WTC11 (cell line): ENCODE measurements around the gene NLN. TPM values are rescaled to one million over a fixed set of nuclear protein-coding genes. Genes with fewer than 3 reads are reported as not detected.

Experiments used
- ATAC-seq: fragments of 200-7000 bp; cut with Tn5 transposase; 2 replicates; pipeline ENCODE4 v1.10.0; 2021; ENCODE audit warnings: mild to moderate bottlenecking, moderate library complexity
- Bru-seq: library from RNA; stranded (reverse); fragments of 400-500 nt; gene quantifications from one replicate; lab custom pipeline; 2021; lab: Mats Ljungman, UMichigan
- CTCF ChIA-PET: fragments of 300-600 bp; sonication (Branson Sonifier 250); formaldehyde crosslinking; loops from one replicate; lab custom pipeline; 2021; ENCODE audit warnings: antibody characterized with exemption; lab: Charles Lee
- POLR2A ChIA-PET: fragments of 350-600 bp; sonication (Branson Sonifier 250); formaldehyde crosslinking; loops from one replicate; lab custom pipeline; 2021; ENCODE audit warnings: antibody characterized with exemption; lab: Charles Lee
- DNase-seq: peaks from one replicate; pipeline ENCODE4 v3.0.0; 2021; ENCODE audit warnings: low spot score
- H3K27ac Mint-ChIP-seq: 2 replicates; pipeline ENCODE4 v1.8.0; 2021; ENCODE audit warnings: mixed read lengths
- H3K27me3 Mint-ChIP-seq: 2 replicates; pipeline ENCODE4 v1.8.0; 2021; ENCODE audit warnings: low read depth, mild to moderate bottlenecking, moderate library complexity, mixed read lengths
- H3K36me3 Mint-ChIP-seq: 2 replicates; pipeline ENCODE4 v1.8.0; 2021; ENCODE audit warnings: mixed read lengths
- H3K4me1 Mint-ChIP-seq: 2 replicates; pipeline ENCODE4 v1.8.0; 2022; ENCODE audit warnings: mixed read lengths
- H3K4me3 Mint-ChIP-seq: 2 replicates; pipeline ENCODE4 v1.8.0; 2021; ENCODE audit warnings: mild to moderate bottlenecking, moderate library complexity, mixed read lengths
- H3K9me3 Mint-ChIP-seq: 2 replicates; pipeline ENCODE4 v1.8.0; 2021; ENCODE audit warnings: mixed read lengths
- CBFB ChIP-seq: sonication (generic); formaldehyde crosslinking; IDR thresholded peaks from 2 replicates; pipeline ENCODE4 v1.8.1; 2022; ENCODE audit warnings: mild to moderate bottlenecking, low read depth, missing genetic modification reagents
- ETV6 ChIP-seq: sonication (generic); formaldehyde crosslinking; IDR thresholded peaks from 2 replicates; pipeline ENCODE4 v1.8.1; 2022; ENCODE audit warnings: mild to moderate bottlenecking, missing genetic modification reagents
- GABPB1 ChIP-seq: sonication (generic); formaldehyde crosslinking; IDR thresholded peaks from 2 replicates; pipeline ENCODE4 v1.8.1; 2023; ENCODE audit warnings: mild to moderate bottlenecking, missing genetic modification reagents
- IRF2 ChIP-seq: sonication (generic); formaldehyde crosslinking; IDR thresholded peaks from 2 replicates; pipeline ENCODE4 v1.8.0; 2022; ENCODE audit warnings: low read depth, missing genetic modification reagents, borderline replicate concordance
- JUN ChIP-seq: sonication (generic); formaldehyde crosslinking; IDR thresholded peaks from 2 replicates; pipeline ENCODE4 v1.8.0; 2023; ENCODE audit warnings: mild to moderate bottlenecking, missing genetic modification reagents
- KAT7 ChIP-seq: sonication (generic); formaldehyde crosslinking; IDR thresholded peaks from 2 replicates; pipeline ENCODE4 v1.8.1; 2023; ENCODE audit warnings: missing genetic modification reagents, mild to moderate bottlenecking, borderline replicate concordance
- PRRX2 ChIP-seq: fragments of 250-450 bp; sonication (Bioruptor Pico); IDR thresholded peaks from 2 replicates; pipeline ENCODE4 v1.8.0; 2021; ENCODE audit warnings: mild to moderate bottlenecking
- SP1 ChIP-seq: sonication (generic); formaldehyde crosslinking; conservative IDR thresholded peaks from 2 replicates; pipeline ENCODE4 v1.8.1; 2022; ENCODE audit warnings: missing genetic modification reagents
- ZNF121 ChIP-seq: sonication (generic); formaldehyde crosslinking; IDR thresholded peaks from 2 replicates; pipeline ENCODE4 v1.8.0; 2023; ENCODE audit warnings: missing genetic modification reagents
- long read RNA-seq, 3 experiments: library from RNA in 1 of 3; library from capped mRNA in 1 of 3; library from polyadenylated mRNA in 1 of 3; unstranded in 2 of 3; stranded (forward) in 1 of 3; transcript quantifications; one replicate each; pipeline ENCODE4 v2.0.0, GENCODE V29; 2021
- total RNA-seq: library from RNA; stranded (reverse); gene quantifications from 3 replicates; pipeline ENCODE4 v1.2.3, GENCODE V29; 2021
- TF ChIP-seq, protein P1 (sequence below): fragments of 250-450 bp; sonication (Bioruptor Pico); IDR thresholded peaks from 2 replicates; pipeline ENCODE4 v1.9.0; 2021; ENCODE audit warnings: moderate library complexity, mild to moderate bottlenecking, inconsistent platforms, borderline replicate concordance
- TF ChIP-seq, protein P2 (sequence below): sonication (generic); formaldehyde crosslinking; conservative IDR thresholded peaks from 2 replicates; pipeline ENCODE4 v1.8.1; 2022; ENCODE audit warnings: mild to moderate bottlenecking, missing genetic modification reagents
- TF ChIP-seq, protein P3 (sequence below): sonication (generic); formaldehyde crosslinking; IDR thresholded peaks from 2 replicates; pipeline ENCODE4 v1.8.1; 2022; ENCODE audit warnings: low read depth, mild to moderate bottlenecking, moderate library complexity, missing genetic modification reagents, borderline replicate concordance
- TF ChIP-seq, protein P4 (sequence below): sonication (generic); formaldehyde crosslinking; IDR thresholded peaks from 2 replicates; pipeline ENCODE4 v1.8.1; 2023; ENCODE audit warnings: mild to moderate bottlenecking, missing genetic modification reagents, borderline replicate concordance
- TF ChIP-seq, protein P5 (sequence below): sonication (generic); formaldehyde crosslinking; IDR thresholded peaks from 2 replicates; pipeline ENCODE4 v1.8.0; 2022; ENCODE audit warnings: mild to moderate bottlenecking, missing genetic modification reagents
- TF ChIP-seq, protein P6 (sequence below): fragments of 250-450 bp; sonication (Bioruptor Pico); IDR thresholded peaks from 2 replicates; pipeline ENCODE4 v1.9.0; 2021; ENCODE audit warnings: mild to moderate bottlenecking
- TF ChIP-seq, protein P7 (sequence below): sonication (generic); formaldehyde crosslinking; IDR thresholded peaks from 2 replicates; pipeline ENCODE4 v1.8.1; 2023; ENCODE audit warnings: mild to moderate bottlenecking, moderate library complexity, missing genetic modification reagents
- TF ChIP-seq, protein P8 (sequence below): sonication (generic); formaldehyde crosslinking; IDR thresholded peaks from 2 replicates; pipeline ENCODE4 v1.8.0; 2022; ENCODE audit warnings: mild to moderate bottlenecking, missing genetic modification reagents
- TF ChIP-seq, protein P9 (sequence below): sonication (generic); formaldehyde crosslinking; IDR thresholded peaks from 2 replicates; pipeline ENCODE4 v1.8.1; 2023; ENCODE audit warnings: mild to moderate bottlenecking, missing genetic modification reagents, moderate library complexity

The NLN gene
- 140 to 163 TPM (median 141 TPM) in 3 replicates for total RNA-seq
- percentile 91 among the genes with signal in this experiment for Bru-seq, nascent RNA
- long read RNA-seq, experiment 1, full-length matches to known transcripts = 694 of 903 reads
- long read RNA-seq, experiment 1, partial matches to known transcripts = 79 of 903 reads
- long read RNA-seq, experiment 1, other reads (novel, unspliced or antisense) = 130 of 903 reads
- long read RNA-seq, experiment 2, full-length matches to known transcripts = 51 of 143 reads
- long read RNA-seq, experiment 2, partial matches to known transcripts = 65 of 143 reads
- long read RNA-seq, experiment 2, other reads (novel, unspliced or antisense) = 27 of 143 reads
- long read RNA-seq, experiment 3, full-length matches to known transcripts = 1 of 7 reads
- long read RNA-seq, experiment 3, partial matches to known transcripts = 4 of 7 reads
- long read RNA-seq, experiment 3, other reads (novel, unspliced or antisense) = 2 of 7 reads

DNA sequence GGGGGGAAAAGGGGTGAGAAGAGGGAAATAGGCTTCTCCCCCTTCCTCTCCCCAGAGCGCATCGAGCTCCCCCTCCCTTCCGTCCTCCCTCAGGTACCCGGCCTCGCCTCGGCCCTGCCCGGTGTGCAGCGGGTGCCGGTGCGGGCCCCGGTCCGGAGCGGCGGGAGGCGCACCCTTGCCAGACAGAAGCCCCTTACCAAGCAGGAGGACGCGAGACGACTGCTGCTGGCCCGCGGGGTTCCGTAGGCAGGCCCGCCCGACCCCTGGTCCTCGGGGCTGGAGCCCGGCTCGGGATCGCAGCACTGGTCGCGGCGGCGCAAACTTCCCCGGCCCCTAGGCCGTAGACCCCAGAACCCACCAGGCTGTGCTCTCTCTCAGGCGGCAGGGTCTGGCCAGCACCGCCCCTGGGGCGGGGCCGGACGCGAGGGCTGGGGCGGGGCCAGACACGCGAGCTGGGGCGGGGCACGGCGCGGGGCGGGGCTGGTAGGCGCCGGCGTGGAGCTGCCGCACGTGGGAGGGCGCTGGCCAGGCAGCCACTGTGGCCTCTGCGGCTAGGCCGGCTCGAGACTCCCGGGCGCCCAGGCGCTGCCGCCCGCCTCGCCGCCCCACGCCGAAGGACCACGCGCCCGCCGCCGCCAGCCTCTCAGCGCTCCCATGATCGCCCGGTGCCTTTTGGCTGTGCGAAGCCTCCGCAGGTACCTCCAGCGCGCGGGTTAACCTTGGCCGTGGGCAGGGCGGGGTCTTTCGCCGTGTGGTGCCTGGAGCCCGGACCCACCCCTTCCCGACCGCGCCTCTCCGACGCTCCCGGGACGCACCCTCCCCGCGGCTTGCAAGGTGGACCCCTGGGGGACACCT lies at the start of gene NLN, which contains the start of gene SGTB:
TSS of gene NLN (plus strand) at position 486 of the 855 bp plus-strand sequence. CDS start at position 655, 169 bp downstream.
TSS of gene SGTB (minus strand) at position 390 of the 855 bp plus-strand sequence. CDS start 1,302 bp downstream, outside the sequence.
- DNase-seq (peak; percentile 81), ATAC-seq (peak; percentile 95)
- no peaks in the 10 kb centered on the region for H3K27me3 Mint-ChIP-seq
- CTCF ChIA-PET = interaction anchor here (0.7 to 2.0 kb wide), 4 partner anchors 21 to 911 kb away, joined by 3 to 4 read pairs (median 3); partner anchors contain the start of gene TRIM23
- H3K4me1 Mint-ChIP-seq = peaks cover 25% of the 10 kb centered on the region
- POLR2A ChIA-PET = interaction anchor here (0.6 to 1.5 kb wide), 4 partner anchors 15 to 619 kb away, joined by 3 to 4 read pairs (median 4); no protein-coding TSS in a partner anchor
- H3K4me3 Mint-ChIP-seq = peak within 1 kb of the TSS; percentile 93
- H3K36me3 Mint-ChIP-seq = peaks cover 4% of the 10 kb centered on the region; the same call in 1 of the 2 replicates
- no peaks in the 10 kb centered on the region for H3K9me3 Mint-ChIP-seq
- peak within 1 kb of the TSS; percentile 98 for H3K27ac Mint-ChIP-seq
- TF ChIP-seq ETV6 (CRISPR knock-in tag) (0 out of 2 replicates have a peak, but pooled peaks have one; percentile 39), CBFB (CRISPR knock-in tag) (no peak), SP1 (peak; percentile 87), IRF2 (CRISPR knock-in tag) (no peak), PRRX2 (CRISPR knock-in tag) (no peak), JUN (CRISPR knock-in tag) (peak; percentile 7; the same call in 1 of the 2 replicates), GABPB1 (CRISPR knock-in tag) (peak; percentile 29; the same call in 1 of the 2 replicates), ZNF121 (CRISPR knock-in tag) (peak; percentile 81), KAT7 (0 out of 2 replicates have a peak, but pooled peaks have one; percentile 71)
- TF ChIP-seq, protein P1, sequence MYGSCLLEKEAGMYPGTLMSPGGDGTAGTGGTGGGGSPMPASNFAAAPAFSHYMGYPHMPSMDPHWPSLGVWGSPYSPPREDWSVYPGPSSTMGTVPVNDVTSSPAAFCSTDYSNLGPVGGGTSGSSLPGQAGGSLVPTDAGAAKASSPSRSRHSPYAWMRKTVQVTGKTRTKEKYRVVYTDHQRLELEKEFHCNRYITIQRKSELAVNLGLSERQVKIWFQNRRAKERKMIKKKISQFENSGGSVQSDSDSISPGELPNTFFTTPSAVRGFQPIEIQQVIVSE = no peak
- TF ChIP-seq, protein P2, sequence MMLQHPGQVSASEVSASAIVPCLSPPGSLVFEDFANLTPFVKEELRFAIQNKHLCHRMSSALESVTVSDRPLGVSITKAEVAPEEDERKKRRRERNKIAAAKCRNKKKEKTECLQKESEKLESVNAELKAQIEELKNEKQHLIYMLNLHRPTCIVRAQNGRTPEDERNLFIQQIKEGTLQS (CRISPR knock-in tag) = no peak
- TF ChIP-seq, protein P3, sequence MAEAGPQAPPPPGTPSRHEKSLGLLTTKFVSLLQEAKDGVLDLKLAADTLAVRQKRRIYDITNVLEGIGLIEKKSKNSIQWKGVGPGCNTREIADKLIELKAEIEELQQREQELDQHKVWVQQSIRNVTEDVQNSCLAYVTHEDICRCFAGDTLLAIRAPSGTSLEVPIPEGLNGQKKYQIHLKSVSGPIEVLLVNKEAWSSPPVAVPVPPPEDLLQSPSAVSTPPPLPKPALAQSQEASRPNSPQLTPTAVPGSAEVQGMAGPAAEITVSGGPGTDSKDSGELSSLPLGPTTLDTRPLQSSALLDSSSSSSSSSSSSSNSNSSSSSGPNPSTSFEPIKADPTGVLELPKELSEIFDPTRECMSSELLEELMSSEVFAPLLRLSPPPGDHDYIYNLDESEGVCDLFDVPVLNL (CRISPR knock-in tag) = peak; percentile 40; the same call in 1 of the 2 replicates
- TF ChIP-seq, protein P4, sequence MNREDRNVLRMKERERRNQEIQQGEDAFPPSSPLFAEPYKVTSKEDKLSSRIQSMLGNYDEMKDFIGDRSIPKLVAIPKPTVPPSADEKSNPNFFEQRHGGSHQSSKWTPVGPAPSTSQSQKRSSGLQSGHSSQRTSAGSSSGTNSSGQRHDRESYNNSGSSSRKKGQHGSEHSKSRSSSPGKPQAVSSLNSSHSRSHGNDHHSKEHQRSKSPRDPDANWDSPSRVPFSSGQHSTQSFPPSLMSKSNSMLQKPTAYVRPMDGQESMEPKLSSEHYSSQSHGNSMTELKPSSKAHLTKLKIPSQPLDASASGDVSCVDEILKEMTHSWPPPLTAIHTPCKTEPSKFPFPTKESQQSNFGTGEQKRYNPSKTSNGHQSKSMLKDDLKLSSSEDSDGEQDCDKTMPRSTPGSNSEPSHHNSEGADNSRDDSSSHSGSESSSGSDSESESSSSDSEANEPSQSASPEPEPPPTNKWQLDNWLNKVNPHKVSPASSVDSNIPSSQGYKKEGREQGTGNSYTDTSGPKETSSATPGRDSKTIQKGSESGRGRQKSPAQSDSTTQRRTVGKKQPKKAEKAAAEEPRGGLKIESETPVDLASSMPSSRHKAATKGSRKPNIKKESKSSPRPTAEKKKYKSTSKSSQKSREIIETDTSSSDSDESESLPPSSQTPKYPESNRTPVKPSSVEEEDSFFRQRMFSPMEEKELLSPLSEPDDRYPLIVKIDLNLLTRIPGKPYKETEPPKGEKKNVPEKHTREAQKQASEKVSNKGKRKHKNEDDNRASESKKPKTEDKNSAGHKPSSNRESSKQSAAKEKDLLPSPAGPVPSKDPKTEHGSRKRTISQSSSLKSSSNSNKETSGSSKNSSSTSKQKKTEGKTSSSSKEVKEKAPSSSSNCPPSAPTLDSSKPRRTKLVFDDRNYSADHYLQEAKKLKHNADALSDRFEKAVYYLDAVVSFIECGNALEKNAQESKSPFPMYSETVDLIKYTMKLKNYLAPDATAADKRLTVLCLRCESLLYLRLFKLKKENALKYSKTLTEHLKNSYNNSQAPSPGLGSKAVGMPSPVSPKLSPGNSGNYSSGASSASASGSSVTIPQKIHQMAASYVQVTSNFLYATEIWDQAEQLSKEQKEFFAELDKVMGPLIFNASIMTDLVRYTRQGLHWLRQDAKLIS = 0 out of 2 replicates have a peak, but pooled peaks have one; percentile 22
- TF ChIP-seq, protein P5, sequence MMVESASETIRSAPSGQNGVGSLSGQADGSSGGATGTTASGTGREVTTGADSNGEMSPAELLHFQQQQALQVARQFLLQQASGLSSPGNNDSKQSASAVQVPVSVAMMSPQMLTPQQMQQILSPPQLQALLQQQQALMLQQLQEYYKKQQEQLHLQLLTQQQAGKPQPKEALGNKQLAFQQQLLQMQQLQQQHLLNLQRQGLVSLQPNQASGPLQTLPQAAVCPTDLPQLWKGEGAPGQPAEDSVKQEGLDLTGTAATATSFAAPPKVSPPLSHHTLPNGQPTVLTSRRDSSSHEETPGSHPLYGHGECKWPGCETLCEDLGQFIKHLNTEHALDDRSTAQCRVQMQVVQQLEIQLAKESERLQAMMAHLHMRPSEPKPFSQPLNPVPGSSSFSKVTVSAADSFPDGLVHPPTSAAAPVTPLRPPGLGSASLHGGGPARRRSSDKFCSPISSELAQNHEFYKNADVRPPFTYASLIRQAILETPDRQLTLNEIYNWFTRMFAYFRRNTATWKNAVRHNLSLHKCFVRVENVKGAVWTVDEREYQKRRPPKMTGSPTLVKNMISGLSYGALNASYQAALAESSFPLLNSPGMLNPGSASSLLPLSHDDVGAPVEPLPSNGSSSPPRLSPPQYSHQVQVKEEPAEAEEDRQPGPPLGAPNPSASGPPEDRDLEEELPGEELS = peak; percentile 18; the same call in 1 of the 2 replicates
- TF ChIP-seq, protein P6, sequence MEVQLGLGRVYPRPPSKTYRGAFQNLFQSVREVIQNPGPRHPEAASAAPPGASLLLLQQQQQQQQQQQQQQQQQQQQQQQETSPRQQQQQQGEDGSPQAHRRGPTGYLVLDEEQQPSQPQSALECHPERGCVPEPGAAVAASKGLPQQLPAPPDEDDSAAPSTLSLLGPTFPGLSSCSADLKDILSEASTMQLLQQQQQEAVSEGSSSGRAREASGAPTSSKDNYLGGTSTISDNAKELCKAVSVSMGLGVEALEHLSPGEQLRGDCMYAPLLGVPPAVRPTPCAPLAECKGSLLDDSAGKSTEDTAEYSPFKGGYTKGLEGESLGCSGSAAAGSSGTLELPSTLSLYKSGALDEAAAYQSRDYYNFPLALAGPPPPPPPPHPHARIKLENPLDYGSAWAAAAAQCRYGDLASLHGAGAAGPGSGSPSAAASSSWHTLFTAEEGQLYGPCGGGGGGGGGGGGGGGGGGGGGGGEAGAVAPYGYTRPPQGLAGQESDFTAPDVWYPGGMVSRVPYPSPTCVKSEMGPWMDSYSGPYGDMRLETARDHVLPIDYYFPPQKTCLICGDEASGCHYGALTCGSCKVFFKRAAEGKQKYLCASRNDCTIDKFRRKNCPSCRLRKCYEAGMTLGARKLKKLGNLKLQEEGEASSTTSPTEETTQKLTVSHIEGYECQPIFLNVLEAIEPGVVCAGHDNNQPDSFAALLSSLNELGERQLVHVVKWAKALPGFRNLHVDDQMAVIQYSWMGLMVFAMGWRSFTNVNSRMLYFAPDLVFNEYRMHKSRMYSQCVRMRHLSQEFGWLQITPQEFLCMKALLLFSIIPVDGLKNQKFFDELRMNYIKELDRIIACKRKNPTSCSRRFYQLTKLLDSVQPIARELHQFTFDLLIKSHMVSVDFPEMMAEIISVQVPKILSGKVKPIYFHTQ = no peak
- TF ChIP-seq, protein P7, sequence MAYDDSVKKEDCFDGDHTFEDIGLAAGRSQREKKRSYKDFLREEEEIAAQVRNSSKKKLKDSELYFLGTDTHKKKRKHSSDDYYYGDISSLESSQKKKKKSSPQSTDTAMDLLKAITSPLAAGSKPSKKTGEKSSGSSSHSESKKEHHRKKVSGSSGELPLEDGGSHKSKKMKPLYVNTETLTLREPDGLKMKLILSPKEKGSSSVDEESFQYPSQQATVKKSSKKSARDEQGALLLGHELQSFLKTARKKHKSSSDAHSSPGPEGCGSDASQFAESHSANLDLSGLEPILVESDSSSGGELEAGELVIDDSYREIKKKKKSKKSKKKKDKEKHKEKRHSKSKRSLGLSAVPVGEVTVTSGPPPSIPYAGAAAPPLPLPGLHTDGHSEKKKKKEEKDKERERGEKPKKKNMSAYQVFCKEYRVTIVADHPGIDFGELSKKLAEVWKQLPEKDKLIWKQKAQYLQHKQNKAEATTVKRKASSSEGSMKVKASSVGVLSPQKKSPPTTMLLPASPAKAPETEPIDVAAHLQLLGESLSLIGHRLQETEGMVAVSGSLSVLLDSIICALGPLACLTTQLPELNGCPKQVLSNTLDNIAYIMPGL = no peak; the same call in 1 of the 2 replicates
- TF ChIP-seq, protein P8, sequence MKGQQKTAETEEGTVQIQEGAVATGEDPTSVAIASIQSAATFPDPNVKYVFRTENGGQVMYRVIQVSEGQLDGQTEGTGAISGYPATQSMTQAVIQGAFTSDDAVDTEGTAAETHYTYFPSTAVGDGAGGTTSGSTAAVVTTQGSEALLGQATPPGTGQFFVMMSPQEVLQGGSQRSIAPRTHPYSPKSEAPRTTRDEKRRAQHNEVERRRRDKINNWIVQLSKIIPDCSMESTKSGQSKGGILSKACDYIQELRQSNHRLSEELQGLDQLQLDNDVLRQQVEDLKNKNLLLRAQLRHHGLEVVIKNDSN = peak; percentile 45; the same call in 1 of the 2 replicates
- TF ChIP-seq, protein P9, sequence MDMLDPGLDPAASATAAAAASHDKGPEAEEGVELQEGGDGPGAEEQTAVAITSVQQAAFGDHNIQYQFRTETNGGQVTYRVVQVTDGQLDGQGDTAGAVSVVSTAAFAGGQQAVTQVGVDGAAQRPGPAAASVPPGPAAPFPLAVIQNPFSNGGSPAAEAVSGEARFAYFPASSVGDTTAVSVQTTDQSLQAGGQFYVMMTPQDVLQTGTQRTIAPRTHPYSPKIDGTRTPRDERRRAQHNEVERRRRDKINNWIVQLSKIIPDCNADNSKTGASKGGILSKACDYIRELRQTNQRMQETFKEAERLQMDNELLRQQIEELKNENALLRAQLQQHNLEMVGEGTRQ = peak; percentile 62
